ENCODE measurements around the gene PLEKHA7. TPM values are rescaled to one million over a fixed set of nuclear protein-coding genes. Genes with fewer than 3 reads are reported as not detected.

The PLEKHA7 gene
- total RNA-seq, 2 donors from 2014 or later: 10.8 to 17.6 TPM

GRCh38 chr11:16962146-16962545, 52.1 kb downstream of the PLEKHA7 start:
- Histone ChIP-seq H3K9me3 (no peaks in the 10 kb centered on the region), H3K4me3 (no peak overlapping the region), H3K4me1 (ENCODE audit: control insufficient read depth in 1 of 2, low read depth in 2 of 2) (no peaks in the 10 kb centered on the region), H3K27ac (no peak overlapping the region), H3K27me3 (replicated peaks; ENCODE audit: insufficient read depth) (no peaks in the 10 kb centered on the region), H3K36me3 (no peaks in the 10 kb centered on the region)
- DNase-seq (ENCODE audit: low spot score) (no peak), ATAC-seq (ENCODE audit: insufficient number of reproducible peaks, low FRiP score, low read depth) (no peak)
- TF ChIP-seq CTCF (IDR thresholded peaks at IDR 0.05): no peak

GRCh38 chr11:16960250-16960649, 54.0 kb downstream of the PLEKHA7 start:
- DNase-seq (ENCODE audit: low spot score) (no peak), ATAC-seq (ENCODE audit: insufficient number of reproducible peaks, low FRiP score, low read depth) (no peak)
- no peak overlapping the region for H3K27ac ChIP-seq
- no peak for TF ChIP-seq CTCF (IDR thresholded peaks at IDR 0.05)
- H3K9me3 ChIP-seq: no peaks in the 10 kb centered on the region
- H3K27me3 ChIP-seq (replicated peaks; ENCODE audit: insufficient read depth): no peaks in the 10 kb centered on the region
- no peaks in the 10 kb centered on the region for H3K4me1 ChIP-seq (ENCODE audit: control insufficient read depth in 1 of 2, low read depth in 2 of 2)
- no peaks in the 10 kb centered on the region for H3K36me3 ChIP-seq
- H3K4me3 ChIP-seq: no peak overlapping the region

- DNase-seq (ENCODE audit: low spot score) (no peak), ATAC-seq (ENCODE audit: insufficient number of reproducible peaks, low FRiP score, low read depth) (no peak)
- TF ChIP-seq CTCF (IDR thresholded peaks at IDR 0.05): no peak
- Histone ChIP-seq H3K27ac (no peak overlapping the region), H3K27me3 (replicated peaks; ENCODE audit: insufficient read depth) (no peaks in the 10 kb centered on the region), H3K9me3 (no peaks in the 10 kb centered on the region), H3K4me3 (no peak overlapping the region), H3K4me1 (ENCODE audit: control insufficient read depth in 1 of 2, low read depth in 2 of 2) (no peaks in the 10 kb centered on the region), H3K36me3 (no peaks in the 10 kb centered on the region)
Measured at GRCh38 chr11:16959602-16960001, 54.6 kb downstream of the PLEKHA7 start.

GRCh38 chr11:16958833-16959232, 55.4 kb downstream of the PLEKHA7 start:
- DNase-seq (ENCODE audit: low spot score): no peak
- no peaks in the 10 kb centered on the region for H3K27me3 ChIP-seq (replicated peaks; ENCODE audit: insufficient read depth)
- TF ChIP-seq CTCF (IDR thresholded peaks at IDR 0.05): no peak
- no peak overlapping the region for H3K4me3 ChIP-seq
- no peak for ATAC-seq (ENCODE audit: insufficient number of reproducible peaks, low FRiP score, low read depth)
- H3K4me1 ChIP-seq (ENCODE audit: control insufficient read depth in 1 of 2, low read depth in 2 of 2): no peaks in the 10 kb centered on the region
- H3K27ac ChIP-seq: no peak overlapping the region
- H3K36me3 ChIP-seq: no peaks in the 10 kb centered on the region
- H3K9me3 ChIP-seq: no peaks in the 10 kb centered on the region

- no peaks in the 10 kb centered on the region for H3K9me3 ChIP-seq
- DNase-seq (ENCODE audit: low spot score) (no peak), ATAC-seq (ENCODE audit: insufficient number of reproducible peaks, low FRiP score, low read depth) (no peak)
- no peaks in the 10 kb centered on the region for H3K4me1 ChIP-seq (ENCODE audit: control insufficient read depth in 1 of 2, low read depth in 2 of 2)
- TF ChIP-seq CTCF (IDR thresholded peaks at IDR 0.05): no peak
- no peaks in the 10 kb centered on the region for H3K36me3 ChIP-seq
- H3K27me3 ChIP-seq (replicated peaks; ENCODE audit: insufficient read depth): no peaks in the 10 kb centered on the region
- no peak overlapping the region for H3K4me3 ChIP-seq
- no peak overlapping the region for H3K27ac ChIP-seq
Measured at GRCh38 chr11:16956538-16957153, 57.6 kb downstream of the PLEKHA7 start.
